ENCODE results near the gene CHN1.

Gene CHN1

DNA sequence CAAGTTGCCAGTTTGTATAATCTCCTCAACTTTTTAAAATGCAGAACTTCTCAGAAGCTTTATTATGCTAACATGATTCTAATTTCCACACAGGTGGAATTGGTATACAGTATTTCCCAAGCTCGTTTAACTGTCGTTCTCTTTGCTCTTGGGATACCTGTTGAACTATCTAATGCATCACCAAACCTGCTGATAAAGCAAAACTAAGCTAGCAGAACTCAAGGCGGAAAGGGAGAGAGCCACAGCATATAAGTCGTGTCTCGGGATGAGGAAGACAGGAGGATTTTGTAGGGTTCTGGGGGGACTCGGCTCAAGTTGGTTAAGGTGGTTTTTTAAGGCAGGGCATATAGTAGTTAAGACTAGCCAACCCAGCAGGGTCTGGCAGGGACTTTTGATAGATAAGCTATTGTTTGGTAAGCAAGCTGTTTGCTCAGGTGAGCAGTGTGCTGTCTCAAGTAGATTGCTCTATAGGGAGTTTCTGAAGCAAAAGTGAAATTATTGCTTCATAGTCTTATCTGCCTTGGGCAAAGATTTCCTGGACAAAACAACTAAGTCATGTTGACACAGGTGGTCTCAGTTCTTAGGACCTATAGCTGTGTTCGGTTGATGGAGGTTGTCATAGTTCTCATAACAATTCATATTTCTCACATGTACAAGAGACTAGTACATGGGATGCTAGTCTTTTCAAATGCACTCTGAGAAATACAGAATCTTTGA lies 212.7 kb downstream of the CHN1 start:
- Mint-ChIP-seq H3K27me3 (no peaks in the 10 kb centered on the region), H3K27ac (no peak overlapping the region), H3K4me1 (peaks cover 46% of the 10 kb centered on the region), H3K9me3 (no peaks in the 10 kb centered on the region), H3K4me3 (no peak overlapping the region)
- DNase-seq (no peak), ATAC-seq (no peak)

DNA sequence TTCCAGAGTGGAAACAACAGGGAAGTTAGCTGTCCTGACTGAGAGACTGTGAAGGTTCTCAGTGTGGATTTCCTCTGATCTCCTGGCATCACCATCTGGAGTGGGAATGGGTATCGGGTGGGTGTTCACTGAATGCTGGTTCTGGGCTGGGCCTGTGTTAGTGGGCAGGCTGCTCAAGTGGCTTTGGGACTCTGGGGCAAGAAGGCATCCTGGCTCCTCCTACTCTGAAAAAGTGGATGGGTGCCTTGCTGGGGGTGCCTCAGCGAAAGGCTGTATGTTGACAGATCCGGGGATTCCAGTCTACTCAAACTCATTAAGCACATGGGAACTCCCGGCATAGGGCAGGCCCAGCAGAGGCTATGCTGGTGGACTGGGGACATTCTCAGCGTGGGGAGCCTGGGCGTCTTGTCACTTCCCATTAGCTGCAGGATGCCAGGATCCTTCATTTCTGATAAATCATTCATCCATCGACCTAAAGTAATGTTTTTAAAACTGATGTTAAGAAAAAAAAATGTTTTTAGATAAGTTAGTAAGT lies 213.4 kb downstream of the CHN1 start:
- Mint-ChIP-seq H3K9me3 (no peaks in the 10 kb centered on the region), H3K27ac (no peak overlapping the region), H3K27me3 (no peaks in the 10 kb centered on the region), H3K4me1 (peaks cover 51% of the 10 kb centered on the region), H3K4me3 (no peak overlapping the region)
- DNase-seq (no peak), ATAC-seq (no peak)

DNA sequence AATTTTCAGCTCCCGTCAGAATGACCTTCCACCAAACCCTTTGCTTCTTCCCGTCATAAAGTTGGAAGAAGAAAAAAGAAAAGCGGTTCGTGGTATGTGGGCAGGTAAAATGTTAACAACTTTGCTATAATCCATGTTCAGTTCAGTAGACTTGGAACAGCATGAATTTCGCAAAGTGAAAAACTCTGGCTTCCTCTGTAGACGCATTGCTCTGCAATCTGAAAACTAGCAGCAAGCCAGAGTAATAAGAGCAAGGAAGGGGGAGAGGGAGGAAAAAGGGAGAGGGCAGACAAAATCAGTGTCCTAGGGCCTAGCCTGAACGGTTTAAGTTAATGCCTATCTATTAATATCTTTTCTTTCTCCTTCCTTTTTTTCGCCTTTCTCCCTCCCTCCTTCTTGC lies 214.2 kb downstream of the CHN1 start:
- Mint-ChIP-seq H3K4me3 (no peak overlapping the region), H3K4me1 (peaks cover 44% of the 10 kb centered on the region), H3K27ac (no peak overlapping the region), H3K27me3 (no peaks in the 10 kb centered on the region), H3K9me3 (no peaks in the 10 kb centered on the region)
- ATAC-seq (no peak), DNase-seq (no peak)

DNA sequence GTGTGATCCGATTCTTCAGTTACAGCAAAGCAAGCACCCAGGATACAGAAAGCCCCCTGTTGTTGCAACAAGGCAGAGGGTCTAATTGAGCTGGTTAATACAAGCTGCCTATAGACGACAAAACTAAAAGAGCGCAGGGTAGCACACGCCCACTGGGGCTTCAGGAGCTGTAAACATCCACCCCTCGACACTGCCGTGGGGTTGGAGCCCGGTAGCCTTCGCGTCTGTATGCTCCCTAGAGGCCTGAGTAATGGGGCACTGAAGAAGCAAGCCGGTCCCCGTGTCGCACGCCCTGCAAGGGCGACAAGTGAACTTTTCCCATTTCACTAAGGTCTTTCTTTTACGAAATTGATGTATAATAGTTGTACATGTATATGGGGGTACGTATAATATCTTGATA lies 216.2 kb downstream of the CHN1 start:
- peak overlapping the region; percentile 46 to 55 for H3K4me3 Mint-ChIP-seq
- peak overlapping the region in 1 of 2 donors; percentile 22 for H3K27ac Mint-ChIP-seq
- no peaks in the 10 kb centered on the region for H3K9me3 Mint-ChIP-seq
- H3K27me3 Mint-ChIP-seq: no peaks in the 10 kb centered on the region
- H3K4me1 Mint-ChIP-seq: peaks cover 28% of the 10 kb centered on the region
- DNase-seq (no peak), ATAC-seq (peak; percentile 16)

DNA sequence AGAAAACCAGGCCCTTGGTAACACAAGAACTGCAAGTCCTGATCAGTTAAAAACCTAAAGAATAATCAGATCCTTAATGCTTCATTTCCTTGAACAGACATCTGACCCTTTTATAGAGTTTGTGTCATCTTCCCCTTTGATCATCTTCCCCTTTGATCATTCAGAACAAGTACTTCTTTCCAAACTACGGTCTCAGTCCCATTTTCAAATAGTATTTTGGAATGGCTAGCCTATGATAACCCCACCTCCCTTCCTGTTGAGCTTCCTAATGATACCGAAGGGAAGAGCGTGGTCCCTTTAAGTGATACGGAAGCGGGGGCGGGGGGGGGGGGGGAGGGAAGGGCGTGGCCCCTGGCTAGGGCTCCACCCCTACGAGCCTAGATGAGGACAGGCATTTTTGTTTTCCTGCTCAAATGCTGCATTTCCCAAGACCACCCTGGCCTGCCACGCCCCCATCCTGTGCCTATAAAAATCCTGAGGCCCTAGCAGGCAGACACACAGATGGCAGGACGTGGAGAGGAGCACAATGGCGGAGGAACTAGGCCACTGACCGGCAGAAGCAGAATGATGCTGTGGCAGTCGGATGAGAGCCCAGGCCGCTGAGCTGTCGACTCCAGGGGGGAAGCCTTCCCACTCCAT lies 216.8 kb downstream of the CHN1 start:
- no peaks in the 10 kb centered on the region for H3K9me3 Mint-ChIP-seq
- peak overlapping the region; percentile 92 to 97 for H3K27ac Mint-ChIP-seq
- DNase-seq (peak in 1 of 2 donors; percentile 31), ATAC-seq (peak; percentile 67)
- no peaks in the 10 kb centered on the region for H3K27me3 Mint-ChIP-seq
- H3K4me3 Mint-ChIP-seq: peak overlapping the region; percentile 61 to 80
- H3K4me1 Mint-ChIP-seq: peaks cover 28% of the 10 kb centered on the region

DNA sequence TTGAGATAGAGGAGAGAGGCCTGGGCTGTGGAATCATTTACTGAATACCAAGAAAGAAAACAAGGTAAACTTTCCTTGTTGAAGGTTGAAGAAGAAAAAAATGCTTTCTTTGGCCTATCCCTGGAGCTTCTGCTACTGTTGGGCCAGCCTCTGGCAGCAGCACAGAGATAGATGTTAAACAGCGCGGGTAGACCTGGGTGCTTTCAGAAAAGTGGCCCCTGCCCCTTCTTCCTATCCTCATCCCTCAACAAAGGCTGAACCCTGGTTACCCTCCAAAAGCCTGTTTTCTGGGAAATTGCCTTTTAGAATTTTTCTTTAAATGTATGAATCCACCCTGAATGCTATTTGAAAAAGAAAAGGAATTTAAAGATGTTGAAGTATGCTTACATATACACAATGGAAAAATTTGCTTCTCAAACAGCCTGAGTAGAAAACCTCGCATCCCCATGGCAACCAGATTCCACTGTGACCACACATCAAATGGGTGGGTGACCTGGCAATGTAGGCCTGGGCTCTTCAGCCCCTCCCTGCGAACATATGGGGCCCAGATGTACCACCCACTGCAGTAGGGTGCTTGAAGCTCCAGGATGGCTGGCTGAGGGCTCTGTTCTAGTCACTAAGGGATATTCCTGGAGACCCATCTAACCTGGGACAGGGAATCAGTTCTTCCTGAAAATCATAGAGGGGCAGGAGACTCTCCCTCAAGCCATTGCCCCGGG lies 217.5 kb downstream of the CHN1 start:
- ATAC-seq (peak; percentile 75), DNase-seq (peak in 1 of 2 donors; percentile 55)
- Mint-ChIP-seq H3K4me3 (peak overlapping the region; percentile 61 to 80), H3K4me1 (peaks cover 28% of the 10 kb centered on the region), H3K27ac (peak overlapping the region; percentile 82 to 97), H3K9me3 (no peaks in the 10 kb centered on the region), H3K27me3 (no peaks in the 10 kb centered on the region)

DNA sequence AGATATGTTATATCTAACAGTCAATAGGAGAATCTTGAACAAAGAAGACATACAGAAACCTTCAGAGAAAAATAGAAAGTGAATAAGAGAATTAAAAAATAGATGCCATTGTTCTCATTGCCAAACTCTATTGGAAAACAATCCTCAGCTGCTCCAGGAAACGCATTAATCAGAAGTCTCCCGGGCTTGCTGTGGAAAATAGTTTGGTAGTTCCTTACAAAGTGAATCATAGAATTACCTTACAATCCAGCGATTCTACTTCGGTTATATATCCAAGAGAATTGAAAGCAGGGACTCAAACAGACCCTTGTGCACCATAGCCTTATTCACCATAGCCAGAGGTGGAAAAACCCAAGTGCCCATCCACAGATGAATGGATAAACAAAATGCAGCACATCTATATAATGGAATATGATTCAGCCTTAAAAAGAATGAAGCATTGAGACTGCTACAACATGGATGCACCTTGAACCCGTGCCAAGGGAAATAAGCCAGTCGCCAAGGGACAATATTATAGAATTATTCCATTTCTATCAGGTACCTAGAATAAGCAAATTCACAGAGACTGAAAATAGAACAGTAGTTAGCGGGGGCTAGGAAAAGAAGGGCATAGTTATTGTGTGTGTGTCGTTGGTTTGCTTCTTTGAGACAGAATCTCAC lies 219.0 kb downstream of the CHN1 start:
- H3K27ac Mint-ChIP-seq: no peak overlapping the region
- no peaks in the 10 kb centered on the region for H3K27me3 Mint-ChIP-seq
- H3K4me1 Mint-ChIP-seq: peaks cover 29% of the 10 kb centered on the region
- ATAC-seq (no peak), DNase-seq (no peak)
- H3K9me3 Mint-ChIP-seq: no peaks in the 10 kb centered on the region
- H3K4me3 Mint-ChIP-seq: no peak overlapping the region

DNA sequence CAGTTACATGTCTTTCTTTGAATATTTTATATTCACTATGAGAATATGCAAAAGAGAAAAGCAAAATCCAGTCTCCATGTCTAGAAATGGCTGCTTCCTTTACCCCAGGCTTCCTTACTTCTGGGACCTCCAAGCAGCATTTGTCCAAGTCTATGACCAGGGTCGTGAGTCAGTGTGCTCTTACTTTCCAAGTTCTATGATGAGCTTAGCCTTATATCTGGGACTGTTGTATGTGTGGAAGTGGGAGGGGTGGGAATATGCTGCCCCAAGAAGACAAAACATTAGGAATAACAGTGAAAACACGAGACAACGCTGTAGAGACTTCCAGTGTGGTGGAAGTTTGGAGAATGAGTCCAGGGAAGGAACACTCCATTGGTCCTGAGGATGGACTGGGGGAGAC lies 219.7 kb downstream of the CHN1 start:
- no peak for DNase-seq
- no peaks in the 10 kb centered on the region for H3K27me3 Mint-ChIP-seq
- H3K27ac Mint-ChIP-seq: no peak overlapping the region
- ATAC-seq: no peak
- no peaks in the 10 kb centered on the region for H3K9me3 Mint-ChIP-seq
- no peak overlapping the region for H3K4me3 Mint-ChIP-seq
- H3K4me1 Mint-ChIP-seq: peaks cover 36% of the 10 kb centered on the region

DNA sequence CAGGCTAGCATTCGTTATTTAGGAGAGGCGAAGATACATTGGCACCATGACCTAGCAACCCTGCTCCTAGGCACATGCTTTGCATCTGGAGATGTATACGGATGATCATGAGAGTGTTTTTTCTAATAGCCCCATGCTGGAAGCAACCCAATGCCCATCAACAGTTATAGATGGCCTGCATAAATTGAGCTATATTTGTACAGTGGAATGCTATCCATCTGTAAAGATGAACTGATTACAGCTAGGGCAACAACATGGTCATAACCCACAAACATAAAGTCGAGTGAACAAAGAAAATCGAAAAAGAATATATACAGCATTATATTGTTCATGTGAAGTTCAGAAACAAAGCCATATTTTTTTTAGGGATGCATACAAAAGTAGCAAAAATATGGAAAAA lies 220.3 kb downstream of the CHN1 start:
- DNase-seq (no peak), ATAC-seq (no peak)
- Mint-ChIP-seq H3K9me3 (no peaks in the 10 kb centered on the region), H3K27me3 (no peaks in the 10 kb centered on the region), H3K4me3 (no peak overlapping the region), H3K4me1 (peaks cover 41% of the 10 kb centered on the region), H3K27ac (no peak overlapping the region)

DNA sequence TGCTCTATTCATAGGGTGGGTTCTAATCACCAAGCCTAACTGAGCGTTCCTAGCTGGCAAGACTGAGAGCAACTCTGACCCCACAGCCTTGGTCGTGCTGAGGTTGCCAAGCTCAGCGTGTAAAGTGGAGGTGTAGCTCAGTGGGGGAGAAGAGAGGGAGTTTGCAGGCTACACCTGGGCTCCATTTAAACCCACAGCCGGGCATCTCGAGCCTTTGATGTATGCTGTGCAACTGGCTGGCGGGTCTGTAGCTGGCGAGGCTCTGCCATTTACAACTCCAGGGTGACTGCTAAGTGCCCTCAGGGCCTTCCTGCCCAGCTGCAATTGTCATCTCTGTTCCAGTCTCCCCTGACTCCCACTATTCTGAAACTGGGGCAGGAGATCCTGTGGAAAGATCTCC lies 220.9 kb downstream of the CHN1 start:
- peaks cover 47% of the 10 kb centered on the region for H3K4me1 Mint-ChIP-seq
- no peaks in the 10 kb centered on the region for H3K9me3 Mint-ChIP-seq
- no peak overlapping the region for H3K4me3 Mint-ChIP-seq
- no peaks in the 10 kb centered on the region for H3K27me3 Mint-ChIP-seq
- no peak for ATAC-seq
- no peak overlapping the region for H3K27ac Mint-ChIP-seq
- no peak for DNase-seq

DNA sequence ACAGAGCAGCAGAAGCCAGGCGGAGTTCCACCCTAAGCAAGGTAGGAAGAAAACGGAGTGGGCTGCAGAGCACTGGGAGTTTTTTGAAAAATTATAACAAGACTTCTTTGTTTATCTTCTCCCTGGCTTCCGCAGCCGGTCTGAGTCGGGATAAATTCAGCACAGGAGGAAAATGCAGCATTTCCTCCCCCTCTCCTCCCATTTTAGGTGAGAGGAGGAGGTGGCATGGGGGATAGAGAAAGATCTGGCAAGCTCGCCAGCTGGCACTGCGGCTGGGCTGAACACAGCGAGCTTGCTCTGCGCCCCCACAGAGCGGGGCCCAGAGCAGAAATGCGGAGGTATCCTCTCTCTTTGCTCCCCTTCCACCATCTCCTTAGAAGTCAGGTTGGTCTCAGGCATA lies 223.2 kb downstream of the CHN1 start:
- Mint-ChIP-seq H3K27ac (no peak overlapping the region), H3K27me3 (no peaks in the 10 kb centered on the region), H3K9me3 (no peaks in the 10 kb centered on the region), H3K4me1 (peaks cover 50% of the 10 kb centered on the region), H3K4me3 (no peak overlapping the region)
- DNase-seq (no peak), ATAC-seq (no peak)

DNA sequence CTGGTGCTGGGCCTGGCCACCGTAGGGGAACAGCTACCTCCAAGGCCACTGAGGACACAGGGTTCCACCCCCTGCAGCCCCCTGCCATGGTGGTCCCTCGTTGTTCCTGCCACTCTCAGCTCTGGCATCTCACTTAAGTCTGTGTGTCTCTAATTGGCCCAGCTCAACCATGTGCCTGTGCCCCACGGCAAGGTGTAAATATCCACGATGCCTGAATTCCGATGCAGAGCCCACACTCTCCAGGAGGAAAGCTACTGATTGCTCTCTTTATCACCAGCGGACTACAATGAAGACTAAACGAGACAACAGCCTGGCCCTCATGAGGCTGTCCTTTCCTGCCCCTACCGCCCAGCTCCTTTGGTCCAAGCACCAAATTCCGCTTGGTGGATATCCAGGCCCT lies 223.9 kb downstream of the CHN1 start:
- Mint-ChIP-seq H3K4me1 (peaks cover 56% of the 10 kb centered on the region), H3K4me3 (no peak overlapping the region), H3K27ac (peak overlapping the region in 1 of 2 donors; percentile 24), H3K27me3 (no peaks in the 10 kb centered on the region), H3K9me3 (no peaks in the 10 kb centered on the region)
- ATAC-seq (no peak), DNase-seq (no peak)

DNA sequence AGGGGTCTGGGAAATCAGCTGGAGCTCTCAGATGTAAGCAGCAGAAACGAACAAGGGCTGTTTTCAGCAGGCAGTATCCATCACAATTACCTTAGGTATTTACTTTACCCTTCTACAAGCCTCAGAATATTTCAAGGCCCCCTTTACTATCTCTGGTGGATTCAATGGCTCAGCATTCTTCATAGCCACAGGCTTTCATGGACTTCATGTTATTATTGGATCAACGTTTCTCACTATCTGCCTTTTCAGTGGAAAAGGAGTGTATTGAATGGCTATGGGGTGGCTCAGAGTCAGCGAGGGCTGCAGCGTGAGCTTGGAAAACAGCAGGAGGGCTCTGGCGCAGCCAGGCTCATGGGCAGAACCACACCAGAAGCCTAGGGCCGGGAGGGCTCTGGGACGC lies 224.3 kb downstream of the CHN1 start:
- H3K27ac Mint-ChIP-seq: peak overlapping the region in 1 of 2 donors; percentile 24

DNA sequence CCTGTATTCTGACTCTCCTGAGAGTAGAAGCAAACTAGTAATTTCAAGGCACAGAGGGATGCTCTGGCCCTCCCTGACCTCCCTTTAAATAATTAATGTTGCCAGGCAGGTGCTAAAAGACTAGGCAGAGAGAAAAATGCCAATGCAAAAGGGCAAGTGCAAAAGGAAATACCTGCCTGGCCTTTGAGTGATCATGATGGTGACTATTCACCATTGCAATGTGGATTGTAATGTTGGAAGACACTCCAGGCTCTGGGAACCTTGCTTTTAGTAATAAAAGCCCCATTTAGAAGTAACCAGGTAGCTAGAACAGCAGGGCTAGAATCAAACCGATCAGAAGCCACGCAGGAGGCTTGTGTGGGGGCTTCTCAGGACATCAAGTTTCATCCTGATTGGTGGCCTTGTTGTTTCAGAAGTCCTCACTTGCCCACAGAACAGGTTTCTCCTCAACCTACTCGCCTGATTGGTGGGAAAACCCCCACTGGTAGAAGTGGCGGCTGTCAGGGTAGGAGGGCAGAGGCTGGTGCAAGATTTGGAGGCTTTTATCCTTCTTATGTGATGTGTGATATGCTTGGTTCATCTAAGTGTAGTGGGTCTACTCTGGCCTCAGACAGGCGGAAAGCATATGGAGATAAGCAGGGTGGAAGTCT lies 224.9 kb downstream of the CHN1 start:
- peak; percentile 19 for ATAC-seq
- H3K9me3 Mint-ChIP-seq: no peaks in the 10 kb centered on the region
- H3K4me3 Mint-ChIP-seq: peak overlapping the region; percentile 41 to 52
- H3K4me1 Mint-ChIP-seq: peaks cover 66% of the 10 kb centered on the region
- no peaks in the 10 kb centered on the region for H3K27me3 Mint-ChIP-seq
- peak overlapping the region; percentile 52 to 75 for H3K27ac Mint-ChIP-seq
- peak in 1 of 2 donors; percentile 41 for DNase-seq

More for the DNA sequence above, 224.3 kb downstream of the CHN1 start:
- Mint-ChIP-seq H3K27me3 (no peaks in the 10 kb centered on the region), H3K4me1 (peaks cover 60% of the 10 kb centered on the region), H3K4me3 (peak overlapping the region; percentile 41 to 52), H3K9me3 (no peaks in the 10 kb centered on the region)
- ATAC-seq (no peak), DNase-seq (no peak)

DNA sequence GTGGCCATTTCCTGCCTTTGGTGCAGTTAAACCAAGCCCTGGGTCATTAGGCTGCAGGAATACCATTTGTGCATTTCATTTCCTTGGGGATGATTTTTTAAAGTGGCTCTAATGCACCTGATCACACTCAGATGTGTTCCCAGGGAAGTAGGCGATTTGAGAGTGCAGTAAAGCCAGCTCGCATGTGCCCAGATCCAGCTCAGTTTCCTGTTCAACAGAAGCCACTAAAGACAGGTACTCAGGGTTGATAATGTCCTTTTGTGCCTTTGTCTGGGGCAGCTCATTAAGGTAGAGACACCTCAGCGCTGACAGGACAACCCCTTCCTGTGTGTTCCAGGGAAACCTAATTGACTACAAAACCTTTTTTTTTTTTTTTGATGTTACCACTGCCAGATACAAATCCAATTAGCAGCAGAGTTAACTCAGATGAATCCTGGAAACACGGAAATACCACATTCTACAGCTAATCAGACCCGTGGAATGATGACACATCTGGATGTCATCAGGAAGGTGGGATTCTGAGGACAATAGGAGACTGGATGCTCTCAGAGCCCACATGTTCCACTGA lies 225.7 kb downstream of the CHN1 start:
- Mint-ChIP-seq H3K4me3 (peak overlapping the region; percentile 59 to 84), H3K27me3 (no peaks in the 10 kb centered on the region), H3K4me1 (peaks cover 73% of the 10 kb centered on the region)

More for the DNA sequence above, 225.7 kb downstream of the CHN1 start:
- ATAC-seq (no peak), DNase-seq (no peak)
- peak overlapping the region; percentile 98 to 99 for H3K27ac Mint-ChIP-seq
- H3K9me3 Mint-ChIP-seq: no peaks in the 10 kb centered on the region

All from stimulated activated naive CD8-positive, alpha-beta T cell treated with anti-CD3 and anti-CD28 coated beads, Interleukin-15, amount 100 ng/mL, for 72 hours (primary cell).